Liver (tissue), 9 donors: ENCODE results near the gene SPRN. TPM values are rescaled to one million over a fixed set of nuclear protein-coding genes. Genes with fewer than 3 reads are reported as not detected.

Experiments
- DNase-seq: peaks from one replicate; pipeline ENCODE4 v3.0.0-alpha.2; 2017; ENCODE audit warnings: low spot score
- H3K27ac ChIP-seq, 2 donors: one replicate each; pipeline ENCODE4 v1.7.0; 2013; ENCODE audit warnings: inconsistent platforms in 2 of 2, low read length in 2 of 2, control low read depth in 1 of 2, low read depth in 1 of 2, mild to moderate bottlenecking in 1 of 2
- H3K27me3 ChIP-seq, 4 donors: one replicate each; pipeline versions ENCODE4 v1.6.1 to v1.7.0; 2013; ENCODE audit warnings: low read length in 3 of 4, inconsistent platforms in 1 of 4, mild to moderate bottlenecking in 1 of 4, moderate library complexity in 1 of 4; ENCODE audit not compliant: control insufficient read depth in 4 of 4, insufficient read depth in 4 of 4
- H3K36me3 ChIP-seq, 4 donors: one replicate each; pipeline versions ENCODE4 v1.6.1 to v1.7.0; 2013; ENCODE audit warnings: low read length in 3 of 4, mild to moderate bottlenecking in 3 of 4, low read depth in 1 of 4, moderate library complexity in 1 of 4; ENCODE audit not compliant: control insufficient read depth in 4 of 4, insufficient read depth in 3 of 4
- H3K4me1 ChIP-seq, 4 donors: one replicate each; pipeline versions ENCODE4 v1.6.1 to v1.7.0; 2013; ENCODE audit warnings: low read length in 3 of 4, mild to moderate bottlenecking in 3 of 4, moderate library complexity in 1 of 4; ENCODE audit not compliant: control insufficient read depth in 4 of 4, insufficient read depth in 4 of 4
- H3K4me3 ChIP-seq, 3 donors: one replicate each; pipeline versions ENCODE4 v1.6.1 to v1.7.0; 2013; ENCODE audit warnings: low read length in 3 of 3, control low read depth in 1 of 3, low read depth in 1 of 3, mild to moderate bottlenecking in 1 of 3
- H3K9ac ChIP-seq, 2 donors: one replicate each; pipeline ENCODE4 v1.7.0; 2013; ENCODE audit warnings: low read length in 2 of 2, mild to moderate bottlenecking in 2 of 2, moderate library complexity in 2 of 2, control low read depth in 1 of 2, low read depth in 1 of 2
- H3K9me3 ChIP-seq, 4 donors: one replicate each; pipeline versions ENCODE4 v1.6.1 to v1.7.0; 2013; ENCODE audit warnings: low read length in 3 of 4; ENCODE audit not compliant: control insufficient read depth in 4 of 4
- EGR1 ChIP-seq, 2 donors: IDR thresholded peaks; 2 replicates each; pipeline ENCODE4 v1.6.1; 2016 to 2018; ENCODE audit warnings: antibody characterized with exemption in 2 of 2, low read depth in 2 of 2
- FOXA1 ChIP-seq: IDR thresholded peaks from 2 replicates; pipeline ENCODE4 v1.6.1; 2016; ENCODE audit warnings: antibody characterized with exemption
- FOXA2 ChIP-seq: IDR thresholded peaks from 2 replicates; pipeline ENCODE4 v1.6.1; 2016; ENCODE audit warnings: antibody characterized with exemption
- GABPA ChIP-seq, 2 donors: IDR thresholded peaks in 1 of 2; conservative IDR thresholded peaks in 1 of 2; 2 replicates each; pipeline ENCODE4 v1.6.1; 2016; ENCODE audit warnings: antibody characterized with exemption in 2 of 2, mild to moderate bottlenecking in 1 of 2, moderate library complexity in 1 of 2
- HNF4A ChIP-seq, 2 donors: conservative IDR thresholded peaks; 2 replicates each; pipeline ENCODE4 v1.6.1; 2016; ENCODE audit warnings: antibody characterized with exemption in 2 of 2, mild to moderate bottlenecking in 2 of 2
- HNF4G ChIP-seq: IDR thresholded peaks from 2 replicates; pipeline ENCODE4 v1.6.1; 2016; ENCODE audit warnings: antibody characterized with exemption
- JUND ChIP-seq, 2 donors: IDR thresholded peaks; 2 replicates each; pipeline ENCODE4 v1.6.1; 2016; ENCODE audit warnings: antibody characterized with exemption in 2 of 2
- NR2F2 ChIP-seq: IDR thresholded peaks from 2 replicates; pipeline ENCODE4 v1.6.1; 2016; ENCODE audit warnings: antibody characterized with exemption
- RAD21 ChIP-seq, 2 donors: IDR thresholded peaks; 2 replicates each; pipeline ENCODE4 v1.6.1; 2016; ENCODE audit warnings: antibody characterized with exemption in 2 of 2, mild to moderate bottlenecking in 2 of 2
- RXRA ChIP-seq, 2 donors: IDR thresholded peaks; 2 replicates each; pipeline ENCODE4 v1.6.1; 2017 to 2018; ENCODE audit warnings: antibody characterized with exemption in 2 of 2, mild to moderate bottlenecking in 1 of 2
- SP1 ChIP-seq: IDR thresholded peaks from 2 replicates; pipeline ENCODE4 v1.6.1; 2018; ENCODE audit warnings: antibody characterized with exemption, mild to moderate bottlenecking
- TAF1 ChIP-seq: conservative IDR thresholded peaks from 2 replicates; pipeline ENCODE4 v1.6.1; 2016; ENCODE audit warnings: antibody characterized with exemption, mild to moderate bottlenecking
- YY1 ChIP-seq: IDR thresholded peaks from 2 replicates; pipeline ENCODE4 v1.6.1; 2016; ENCODE audit warnings: antibody characterized with exemption, mild to moderate bottlenecking
- WGBS: extraction: QIAGEN DNeasy Blood & Tissue Kit; methylation state at CpG from one replicate; pipeline ENCODE4 v1.1.7; 2013; 5-methylcytosine and 5-hydroxymethylcytosine counted together
- polyA plus RNA-seq, 2 donors: library from polyadenylated mRNA; stranded (reverse) in 1 of 2; unstranded in 1 of 2; fragments of 200-250 nt in 1 of 2; fragments of >200 nt in 1 of 2; fragmentation: Nextera tagmentation in 1 of 2; extraction: Ambion mirVana in 1 of 2; gene quantifications; one replicate each; pipeline versions ENCODE4 v1.2.1 to v1.2.3, GENCODE V29; 2013 to 2015
- total RNA-seq, 2 donors: library from RNA; depleted of rRNA; stranded (reverse); fragments of >200 nt; gene quantifications; one replicate each; pipeline ENCODE4 v1.2.3, GENCODE V29; 2014
- TF ChIP-seq, protein P1 (sequence below): IDR thresholded peaks from 2 replicates; pipeline ENCODE4 v1.6.1; 2016; ENCODE audit warnings: antibody characterized with exemption, mild to moderate bottlenecking
- TF ChIP-seq, protein P2 (sequence below): IDR thresholded peaks from 2 replicates; pipeline ENCODE4 v1.6.1; 2016; ENCODE audit warnings: antibody characterized with exemption
- TF ChIP-seq, protein P3 (sequence below): IDR thresholded peaks from 2 replicates; pipeline ENCODE4 v1.6.1; 2016; ENCODE audit warnings: antibody characterized with exemption
- TF ChIP-seq, protein P4 (sequence below): fragments of 150-350 bp; IDR thresholded peaks from 2 replicates; pipeline ENCODE4 v1.5.1; 2017; ENCODE audit warnings: improper control_type of control experiment, low read depth, low read length; ENCODE audit not compliant: missing input control
- TF ChIP-seq, protein P5 (sequence below): IDR thresholded peaks from 2 replicates; pipeline ENCODE4 v1.6.1; 2016; ENCODE audit warnings: antibody characterized with exemption
- donor health status: healthy.
- donor health status: healthy.
- donor health status: healthy.
- donor health status: healthy.
- donor health status: healthy.

Gene SPRN
- total and polyA plus RNA-seq, 4 donors, result 1.3 to 36.4 TPM; not detected in 2

DNA sequence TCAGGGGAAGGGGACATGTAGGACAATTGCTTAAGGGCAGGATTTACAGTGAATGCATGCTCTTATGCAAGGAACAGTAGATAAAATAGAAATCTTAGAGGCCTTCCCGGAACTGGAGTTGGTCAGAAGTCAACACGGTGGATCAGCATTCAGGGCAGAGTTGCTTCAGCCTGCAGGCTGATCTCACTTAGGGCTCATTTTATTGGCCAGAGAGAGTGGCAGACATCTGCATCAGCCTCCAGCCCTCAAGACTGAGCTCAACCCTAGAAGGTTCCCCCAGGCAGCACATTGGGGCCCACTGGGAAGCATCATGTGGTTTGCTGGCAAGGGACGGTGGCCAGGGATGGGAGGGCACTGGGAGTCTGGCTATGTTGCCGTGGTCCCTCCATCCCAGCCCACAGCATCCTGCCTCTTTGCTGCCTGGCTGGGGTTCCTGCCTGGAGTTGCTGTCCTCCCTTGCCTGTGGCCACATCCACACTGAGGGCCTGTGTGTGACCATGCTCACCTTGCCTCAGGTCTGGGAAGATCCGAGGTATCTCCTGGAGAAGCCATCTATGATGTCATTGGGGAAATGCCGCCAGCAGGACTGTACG lies 42.4 kb upstream of the SPRN start (continued):
- no peak for TF ChIP-seq NR2F2
- TF ChIP-seq FOXA1, result no peak

DNA sequence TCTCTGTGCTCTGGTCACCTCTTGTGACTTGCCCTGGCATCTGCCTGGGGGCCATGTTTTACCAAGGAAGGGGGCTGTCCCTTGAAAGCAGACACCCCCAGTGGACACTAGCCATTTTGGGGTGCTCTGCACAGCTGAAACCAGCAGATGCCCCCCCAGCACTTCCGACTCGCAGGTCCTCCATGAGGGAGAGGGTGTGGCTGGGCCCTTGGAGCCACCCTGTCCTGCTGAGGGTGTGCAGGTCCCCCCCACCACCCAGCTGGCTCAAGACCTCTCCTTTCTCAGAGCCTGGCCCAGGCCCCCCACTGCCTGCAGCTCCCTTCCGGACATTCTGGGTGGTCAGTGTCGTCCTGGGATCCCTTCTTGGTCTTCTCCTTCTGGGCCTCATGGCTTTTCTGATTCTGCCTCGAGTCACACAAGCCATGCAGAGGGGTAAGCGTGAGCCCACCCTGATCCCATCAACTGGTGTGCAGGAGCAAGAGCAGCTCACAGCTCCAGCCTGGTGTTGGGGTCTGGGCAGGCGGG lies 41.6 kb upstream of the SPRN start:
- no peak for DNase-seq
- H3K9ac ChIP-seq, result no peak overlapping the region
- peaks cover 0 to 2% (median 0%) of the 10 kb centered on the region in 4 donors for H3K9me3 ChIP-seq
- no peak overlapping the region for H3K27ac ChIP-seq
- no peaks in the 10 kb centered on the region for H3K36me3 ChIP-seq
- no peak overlapping the region for H3K4me3 ChIP-seq
- H3K27me3 ChIP-seq, result no peaks in the 10 kb centered on the region
- 94% methylated on average over 7 of the region's 7 CpGs for WGBS
- no peak for TF ChIP-seq FOXA2
- TF ChIP-seq YY1, result no peak
- TF ChIP-seq, protein P1, sequence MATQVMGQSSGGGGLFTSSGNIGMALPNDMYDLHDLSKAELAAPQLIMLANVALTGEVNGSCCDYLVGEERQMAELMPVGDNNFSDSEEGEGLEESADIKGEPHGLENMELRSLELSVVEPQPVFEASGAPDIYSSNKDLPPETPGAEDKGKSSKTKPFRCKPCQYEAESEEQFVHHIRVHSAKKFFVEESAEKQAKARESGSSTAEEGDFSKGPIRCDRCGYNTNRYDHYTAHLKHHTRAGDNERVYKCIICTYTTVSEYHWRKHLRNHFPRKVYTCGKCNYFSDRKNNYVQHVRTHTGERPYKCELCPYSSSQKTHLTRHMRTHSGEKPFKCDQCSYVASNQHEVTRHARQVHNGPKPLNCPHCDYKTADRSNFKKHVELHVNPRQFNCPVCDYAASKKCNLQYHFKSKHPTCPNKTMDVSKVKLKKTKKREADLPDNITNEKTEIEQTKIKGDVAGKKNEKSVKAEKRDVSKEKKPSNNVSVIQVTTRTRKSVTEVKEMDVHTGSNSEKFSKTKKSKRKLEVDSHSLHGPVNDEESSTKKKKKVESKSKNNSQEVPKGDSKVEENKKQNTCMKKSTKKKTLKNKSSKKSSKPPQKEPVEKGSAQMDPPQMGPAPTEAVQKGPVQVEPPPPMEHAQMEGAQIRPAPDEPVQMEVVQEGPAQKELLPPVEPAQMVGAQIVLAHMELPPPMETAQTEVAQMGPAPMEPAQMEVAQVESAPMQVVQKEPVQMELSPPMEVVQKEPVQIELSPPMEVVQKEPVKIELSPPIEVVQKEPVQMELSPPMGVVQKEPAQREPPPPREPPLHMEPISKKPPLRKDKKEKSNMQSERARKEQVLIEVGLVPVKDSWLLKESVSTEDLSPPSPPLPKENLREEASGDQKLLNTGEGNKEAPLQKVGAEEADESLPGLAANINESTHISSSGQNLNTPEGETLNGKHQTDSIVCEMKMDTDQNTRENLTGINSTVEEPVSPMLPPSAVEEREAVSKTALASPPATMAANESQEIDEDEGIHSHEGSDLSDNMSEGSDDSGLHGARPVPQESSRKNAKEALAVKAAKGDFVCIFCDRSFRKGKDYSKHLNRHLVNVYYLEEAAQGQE, result no peak
- TF ChIP-seq RAD21 (IDR thresholded peaks at IDR 0.05), result no peak
- TF ChIP-seq, protein P2, sequence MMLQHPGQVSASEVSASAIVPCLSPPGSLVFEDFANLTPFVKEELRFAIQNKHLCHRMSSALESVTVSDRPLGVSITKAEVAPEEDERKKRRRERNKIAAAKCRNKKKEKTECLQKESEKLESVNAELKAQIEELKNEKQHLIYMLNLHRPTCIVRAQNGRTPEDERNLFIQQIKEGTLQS, result no peak
- peaks cover 0 to 7% (median 0%) of the 10 kb centered on the region in 4 donors for H3K4me1 ChIP-seq

DNA sequence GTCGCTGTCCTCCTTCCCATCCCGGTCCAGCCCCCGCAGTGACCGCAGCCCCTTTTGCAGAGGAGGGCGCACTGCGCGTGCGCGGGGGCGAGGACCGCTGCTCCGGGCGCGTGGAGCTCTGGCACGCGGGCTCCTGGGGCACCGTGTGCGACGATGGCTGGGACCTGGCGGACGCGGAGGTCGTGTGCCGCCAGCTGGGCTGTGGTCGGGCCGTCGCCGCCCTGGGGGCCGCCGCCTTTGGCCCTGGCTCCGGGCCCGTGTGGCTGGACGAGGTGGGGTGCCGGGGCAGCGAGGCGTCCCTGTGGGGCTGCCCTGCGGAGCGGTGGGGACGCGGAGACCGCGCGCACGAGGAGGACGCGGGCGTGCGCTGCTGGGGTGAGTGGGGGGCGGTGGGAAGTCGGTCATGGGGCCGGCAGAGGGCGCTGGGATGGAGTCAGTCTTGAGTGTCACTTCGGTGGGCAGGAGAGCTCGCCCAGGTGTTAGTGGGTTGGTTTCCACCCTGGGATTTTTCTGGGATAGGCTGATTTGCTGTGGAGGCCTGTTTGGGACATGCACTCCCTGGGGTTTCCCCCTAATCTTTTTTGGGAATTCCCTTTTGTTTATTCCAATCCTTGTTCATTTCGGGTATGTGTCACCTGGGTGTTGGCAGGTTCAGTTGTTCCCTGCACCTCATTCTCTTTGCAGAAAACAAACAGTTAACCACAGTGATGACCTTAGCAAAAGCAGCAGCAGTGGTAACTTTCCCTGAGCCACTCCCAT lies 40.9 kb upstream of the SPRN start:
- Histone ChIP-seq H3K36me3 (no peaks in the 10 kb centered on the region), H3K27me3 (no peaks in the 10 kb centered on the region), H3K9ac (no peak overlapping the region), H3K9me3 (peaks cover 0 to 2% (median 0%) of the 10 kb centered on the region in 4 donors), H3K4me3 (no peak overlapping the region), H3K4me1 (peaks cover 0 to 7% (median 0%) of the 10 kb centered on the region in 4 donors), H3K27ac (no peak overlapping the region)
- WGBS, result 41% methylated on average over 55 of the region's 55 CpGs
- DNase-seq, result no peak
- TF ChIP-seq SP1 (no peak), YY1 (no peak), NR2F2 (no peak), EGR1 (IDR thresholded peaks at IDR 0.05; ENCODE audit: low read depth in 2 of 2) (no peak), FOXA2 (no peak), RAD21 (IDR thresholded peaks at IDR 0.05) (no peak), HNF4A (conservative IDR thresholded peaks at IDR 0.05) (no peak), RXRA (IDR thresholded peaks at IDR 0.05) (no peak), TAF1 (no peak), HNF4G (no peak), GABPA (IDR thresholded peaks at IDR 0.05 in 1 of 2, conservative IDR thresholded peaks at IDR 0.05 in 1 of 2) (no peak), JUND (IDR thresholded peaks at IDR 0.05) (no peak)
- TF ChIP-seq, protein P2, result no peak
- TF ChIP-seq, protein P3, sequence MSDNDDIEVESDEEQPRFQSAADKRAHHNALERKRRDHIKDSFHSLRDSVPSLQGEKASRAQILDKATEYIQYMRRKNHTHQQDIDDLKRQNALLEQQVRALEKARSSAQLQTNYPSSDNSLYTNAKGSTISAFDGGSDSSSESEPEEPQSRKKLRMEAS, result no peak
- TF ChIP-seq, protein P4, sequence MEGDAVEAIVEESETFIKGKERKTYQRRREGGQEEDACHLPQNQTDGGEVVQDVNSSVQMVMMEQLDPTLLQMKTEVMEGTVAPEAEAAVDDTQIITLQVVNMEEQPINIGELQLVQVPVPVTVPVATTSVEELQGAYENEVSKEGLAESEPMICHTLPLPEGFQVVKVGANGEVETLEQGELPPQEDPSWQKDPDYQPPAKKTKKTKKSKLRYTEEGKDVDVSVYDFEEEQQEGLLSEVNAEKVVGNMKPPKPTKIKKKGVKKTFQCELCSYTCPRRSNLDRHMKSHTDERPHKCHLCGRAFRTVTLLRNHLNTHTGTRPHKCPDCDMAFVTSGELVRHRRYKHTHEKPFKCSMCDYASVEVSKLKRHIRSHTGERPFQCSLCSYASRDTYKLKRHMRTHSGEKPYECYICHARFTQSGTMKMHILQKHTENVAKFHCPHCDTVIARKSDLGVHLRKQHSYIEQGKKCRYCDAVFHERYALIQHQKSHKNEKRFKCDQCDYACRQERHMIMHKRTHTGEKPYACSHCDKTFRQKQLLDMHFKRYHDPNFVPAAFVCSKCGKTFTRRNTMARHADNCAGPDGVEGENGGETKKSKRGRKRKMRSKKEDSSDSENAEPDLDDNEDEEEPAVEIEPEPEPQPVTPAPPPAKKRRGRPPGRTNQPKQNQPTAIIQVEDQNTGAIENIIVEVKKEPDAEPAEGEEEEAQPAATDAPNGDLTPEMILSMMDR, result no peak
- TF ChIP-seq, protein P5, sequence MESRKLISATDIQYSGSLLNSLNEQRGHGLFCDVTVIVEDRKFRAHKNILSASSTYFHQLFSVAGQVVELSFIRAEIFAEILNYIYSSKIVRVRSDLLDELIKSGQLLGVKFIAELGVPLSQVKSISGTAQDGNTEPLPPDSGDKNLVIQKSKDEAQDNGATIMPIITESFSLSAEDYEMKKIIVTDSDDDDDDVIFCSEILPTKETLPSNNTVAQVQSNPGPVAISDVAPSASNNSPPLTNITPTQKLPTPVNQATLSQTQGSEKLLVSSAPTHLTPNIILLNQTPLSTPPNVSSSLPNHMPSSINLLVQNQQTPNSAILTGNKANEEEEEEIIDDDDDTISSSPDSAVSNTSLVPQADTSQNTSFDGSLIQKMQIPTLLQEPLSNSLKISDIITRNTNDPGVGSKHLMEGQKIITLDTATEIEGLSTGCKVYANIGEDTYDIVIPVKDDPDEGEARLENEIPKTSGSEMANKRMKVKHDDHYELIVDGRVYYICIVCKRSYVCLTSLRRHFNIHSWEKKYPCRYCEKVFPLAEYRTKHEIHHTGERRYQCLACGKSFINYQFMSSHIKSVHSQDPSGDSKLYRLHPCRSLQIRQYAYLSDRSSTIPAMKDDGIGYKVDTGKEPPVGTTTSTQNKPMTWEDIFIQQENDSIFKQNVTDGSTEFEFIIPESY, result no peak
